NCI-H526 treated with DMSO at 0.1 percent for 48 hours (cell line): ENCODE data around the gene SLC14A1.

Experiments
- DNase-seq: peaks from one replicate; lab custom pipeline; 2025; lab: John Stamatoyannopoulos, UW

SLC14A1 gene

DNA sequence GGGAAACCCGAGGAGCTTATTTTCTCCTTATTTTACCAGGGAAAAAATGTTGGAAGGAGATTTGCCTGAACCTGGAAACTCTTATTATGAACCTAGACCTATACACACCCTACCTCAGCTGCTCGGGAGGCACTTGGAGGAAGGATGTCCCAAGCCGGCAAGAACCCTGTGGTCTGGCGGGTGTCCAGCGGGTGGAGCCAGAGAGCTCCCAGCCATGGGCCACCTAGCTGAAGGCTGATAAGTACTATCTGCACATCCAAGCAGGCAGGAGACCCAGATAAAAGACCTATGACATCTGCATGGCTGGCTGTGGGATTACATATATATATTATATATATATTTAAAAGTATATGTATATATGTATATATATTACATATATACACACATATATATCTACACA, 1.1 kb upstream of the SLC14A1 start:
- peak; percentile 33 for DNase-seq

GRCh38 chr18:45724601-45725000, 620 bp downstream of the SLC14A1 start:
- DNase-seq = no peak

GRCh38 chr18:45725336-45725735, 1.4 kb downstream of the SLC14A1 start:
- no peak for DNase-seq

- no peak for DNase-seq
These were observed 2.6 kb downstream of the SLC14A1 start for GRCh38 chr18:45726603-45727002.

DNA sequence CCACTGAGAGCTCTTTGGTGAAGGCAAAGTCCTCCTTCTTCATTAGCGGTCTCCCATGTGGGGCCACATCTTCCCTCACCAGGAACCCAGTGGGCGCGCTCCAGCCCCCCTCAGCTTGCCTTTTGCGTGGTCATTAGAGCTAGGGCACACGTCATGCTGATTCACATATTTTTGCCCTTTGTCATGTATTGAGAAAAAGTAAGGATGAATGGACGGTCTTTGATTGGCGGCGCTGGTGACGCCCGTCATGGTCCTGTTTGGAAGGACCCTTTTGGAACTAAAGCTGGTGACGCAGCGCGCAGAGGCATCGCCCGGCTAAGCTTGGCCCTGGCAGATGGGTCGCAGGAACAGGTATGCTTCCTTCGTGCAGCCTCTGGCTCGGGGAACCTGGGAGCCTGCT, 3.1 kb downstream of the SLC14A1 start:
- DNase-seq = no peak

GRCh38 chr18:45728336-45729010, 4.5 kb downstream of the SLC14A1 start:
- DNase-seq = no peak

- no peak for DNase-seq
These were observed 7.0 kb downstream of the SLC14A1 start for GRCh38 chr18:45730832-45731575.

- no peak for DNase-seq
These were observed 7.7 kb downstream of the SLC14A1 start for GRCh38 chr18:45731716-45732115.

DNA sequence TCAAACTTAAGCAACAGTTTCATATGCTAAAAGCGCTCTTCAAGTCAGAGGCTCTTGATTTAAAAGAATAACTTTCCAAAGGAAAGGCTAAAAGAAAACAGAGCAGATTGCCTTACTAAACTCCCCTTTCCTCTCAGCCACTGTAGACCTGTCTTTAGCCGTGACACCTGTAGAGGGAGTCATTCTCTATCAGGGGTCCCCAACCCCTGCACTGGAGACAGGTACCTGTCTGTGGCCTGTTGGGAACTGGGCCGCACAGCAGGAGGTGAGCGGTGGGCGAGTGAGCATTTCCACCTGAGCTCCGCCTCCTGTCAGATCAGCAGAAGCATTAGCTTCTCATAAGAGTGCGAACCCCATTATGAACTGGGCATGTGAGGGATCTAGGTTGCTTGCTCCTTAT, 9.6 kb downstream of the SLC14A1 start:
- DNase-seq = no peak

GRCh38 chr18:45734505-45734904, 10.5 kb downstream of the SLC14A1 start:
- no peak for DNase-seq

GRCh38 chr18:45734944-45735343, 11.0 kb downstream of the SLC14A1 start:
- no peak for DNase-seq

DNA sequence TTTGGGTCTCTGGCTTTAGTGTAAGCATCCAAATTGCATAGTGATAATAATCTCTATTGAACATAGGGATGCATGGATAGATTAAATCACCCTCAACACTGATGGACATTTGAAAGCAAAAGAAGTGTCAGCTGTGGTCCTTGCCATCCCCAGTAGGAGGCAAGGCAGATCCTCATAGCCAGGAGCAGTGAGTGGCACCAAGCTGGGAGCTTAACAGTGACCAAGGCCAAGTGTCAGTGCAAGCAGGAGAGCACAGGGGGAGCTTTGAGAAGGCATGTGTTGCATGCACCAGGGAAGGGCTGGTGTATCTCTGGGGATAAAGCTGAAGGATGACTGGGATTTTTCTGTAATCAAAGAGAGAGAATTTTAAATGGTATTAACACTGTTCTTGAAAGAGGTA, 14.7 kb downstream of the SLC14A1 start:
- no peak for DNase-seq

- DNase-seq = no peak
These were observed 15.3 kb downstream of the SLC14A1 start for GRCh38 chr18:45739268-45739667.

DNA sequence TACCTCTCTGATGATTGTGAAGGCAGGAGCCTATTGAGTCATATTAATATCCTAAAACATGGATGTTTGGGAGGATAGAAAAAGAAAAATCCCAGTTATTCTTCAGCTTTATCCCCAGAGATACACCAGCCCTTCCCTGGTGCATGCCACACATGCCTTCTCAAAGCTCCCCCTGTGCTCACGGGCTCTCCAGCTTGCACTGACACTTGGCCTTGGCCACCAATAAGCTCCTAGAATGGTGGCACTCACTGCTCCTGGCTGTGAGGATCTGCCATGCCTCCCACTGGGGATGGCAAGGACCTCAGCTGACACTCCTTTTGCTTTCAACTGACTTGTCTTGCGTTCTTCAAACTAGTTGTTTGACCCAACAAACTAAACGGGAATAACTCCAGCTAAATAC, 15.9 kb downstream of the SLC14A1 start:
- DNase-seq = no peak

- DNase-seq = no peak
These were observed 17.1 kb downstream of the SLC14A1 start for GRCh38 chr18:45741056-45741455.

DNA sequence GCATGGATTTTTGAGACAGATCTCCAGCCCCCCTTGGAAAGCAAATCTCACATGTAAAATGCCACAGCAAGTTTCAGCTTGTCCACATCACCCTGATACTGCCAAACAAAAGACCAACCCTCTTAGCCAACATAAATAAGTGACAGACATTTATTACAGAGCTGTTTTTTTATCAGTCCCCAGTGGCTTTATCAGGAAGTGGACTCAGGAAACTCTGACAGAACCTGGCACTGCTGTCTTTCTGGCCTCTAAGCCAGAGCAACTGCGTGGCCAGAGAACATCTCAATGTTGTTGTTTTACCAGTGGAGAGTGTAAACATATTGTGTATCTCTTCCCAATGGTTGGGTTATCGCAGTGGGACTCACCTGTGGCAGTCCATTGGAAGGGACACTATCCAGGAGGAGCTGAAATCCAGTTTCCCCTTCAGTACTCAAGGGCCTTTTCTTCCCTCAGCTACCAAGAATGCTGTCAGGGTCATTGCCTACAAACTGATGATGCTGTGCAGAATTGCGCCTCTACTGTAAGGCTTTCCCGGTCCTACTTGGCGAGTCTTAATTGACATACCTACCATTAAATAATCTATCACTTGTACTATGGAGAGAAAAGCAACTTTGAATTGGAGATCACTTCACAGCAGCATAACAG, 22.0 kb downstream of the SLC14A1 start:
- DNase-seq = no peak

DNA sequence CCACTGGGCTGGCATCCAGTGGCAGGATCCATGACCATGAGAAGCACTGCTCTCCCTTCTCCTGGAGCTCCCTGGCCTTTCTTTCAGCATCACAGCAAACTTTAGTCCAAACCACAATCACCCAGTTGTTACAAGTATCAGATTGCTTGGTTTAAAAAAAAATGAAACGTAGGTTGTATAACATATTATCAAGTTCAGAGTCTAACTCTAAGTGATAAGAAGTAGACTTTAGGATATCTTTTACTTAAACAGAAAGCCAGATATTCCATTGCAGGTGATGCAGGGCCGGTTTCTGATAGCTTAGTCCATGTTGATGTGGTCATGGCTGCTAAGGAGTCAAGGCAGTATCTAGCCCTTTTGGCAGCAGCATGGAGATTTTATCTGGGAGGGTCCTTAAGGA, 24.5 kb downstream of the SLC14A1 start:
- no peak for DNase-seq

DNA sequence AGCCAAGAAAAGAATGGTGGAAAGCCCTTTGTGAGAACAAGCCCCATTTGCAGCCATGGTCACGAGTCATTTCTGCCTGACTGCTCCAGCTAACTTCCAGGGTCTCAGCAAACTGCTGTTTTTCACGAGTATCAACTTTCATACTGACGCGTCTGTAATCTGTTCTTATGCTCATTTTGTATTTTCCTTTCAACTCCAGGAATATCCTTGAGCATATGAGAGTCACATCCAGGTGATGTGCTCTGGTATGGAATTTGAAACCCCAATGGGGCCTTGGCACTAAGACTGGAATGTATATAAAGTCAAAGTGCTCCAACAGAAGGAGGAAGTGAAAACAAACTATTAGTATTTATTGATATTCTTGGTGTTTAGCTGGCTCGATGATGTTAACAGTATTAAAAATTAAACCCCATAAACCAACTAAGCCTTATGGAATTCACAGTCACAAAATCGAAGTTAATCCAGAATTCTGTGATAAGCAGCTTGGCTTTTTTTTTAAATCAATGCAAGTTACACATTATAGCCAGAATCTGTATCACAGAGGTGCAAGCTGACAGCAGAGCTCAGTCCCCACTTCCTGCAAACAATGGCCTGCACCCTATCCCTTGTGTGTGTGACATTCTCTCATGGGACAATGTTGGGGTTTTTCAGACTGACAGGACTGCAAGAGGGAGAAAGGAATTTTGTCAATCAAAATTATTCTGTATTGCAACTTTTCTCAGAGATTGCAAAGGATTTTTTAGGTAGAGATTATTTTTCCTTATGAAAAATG, 26.1 kb downstream of the SLC14A1 start:
- no peak for DNase-seq

DNA sequence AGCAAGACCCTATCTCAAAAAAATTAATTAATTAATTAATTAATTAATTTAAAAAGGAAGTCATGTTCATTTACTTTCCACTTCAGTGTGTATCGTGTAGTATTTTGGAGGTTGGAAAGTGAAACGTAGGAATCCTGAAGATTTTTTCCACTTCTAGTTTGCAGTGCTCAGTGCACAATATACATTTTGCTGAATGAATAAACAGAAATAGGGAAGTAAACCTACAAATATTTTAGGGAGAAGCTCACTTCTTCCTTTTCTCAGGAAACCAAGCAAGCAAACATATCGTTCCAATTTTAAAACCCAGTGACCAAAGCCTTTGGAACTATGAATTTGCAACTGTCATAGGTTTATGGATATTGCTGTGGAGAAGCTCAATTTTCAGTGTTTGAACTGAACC, 27.8 kb downstream of the SLC14A1 start:
- no peak for DNase-seq

DNA sequence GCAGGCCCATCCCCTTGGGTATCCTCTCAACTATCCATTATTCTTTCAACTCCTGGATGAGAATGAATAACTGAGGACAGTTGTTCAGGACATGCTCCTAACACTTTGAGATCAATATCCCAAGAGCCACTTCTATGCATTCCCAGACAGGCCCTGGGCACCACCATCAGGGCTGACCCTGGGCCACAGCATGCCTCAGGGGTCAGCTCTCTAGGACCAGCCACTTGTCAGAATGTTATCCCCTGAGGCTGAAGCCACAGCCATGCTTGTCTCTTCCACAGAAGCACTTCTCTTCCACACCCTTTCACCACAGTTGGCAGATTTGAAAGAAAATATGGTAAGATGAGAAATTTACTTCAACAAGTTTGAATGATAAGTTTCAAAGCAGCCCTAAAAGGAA, 28.7 kb downstream of the SLC14A1 start:
- no peak for DNase-seq

GRCh38 chr18:45753286-45753685, 29.3 kb downstream of the SLC14A1 start:
- no peak for DNase-seq

GRCh38 chr18:45755934-45756333, 32.0 kb downstream of the SLC14A1 start:
- no peak for DNase-seq

DNA sequence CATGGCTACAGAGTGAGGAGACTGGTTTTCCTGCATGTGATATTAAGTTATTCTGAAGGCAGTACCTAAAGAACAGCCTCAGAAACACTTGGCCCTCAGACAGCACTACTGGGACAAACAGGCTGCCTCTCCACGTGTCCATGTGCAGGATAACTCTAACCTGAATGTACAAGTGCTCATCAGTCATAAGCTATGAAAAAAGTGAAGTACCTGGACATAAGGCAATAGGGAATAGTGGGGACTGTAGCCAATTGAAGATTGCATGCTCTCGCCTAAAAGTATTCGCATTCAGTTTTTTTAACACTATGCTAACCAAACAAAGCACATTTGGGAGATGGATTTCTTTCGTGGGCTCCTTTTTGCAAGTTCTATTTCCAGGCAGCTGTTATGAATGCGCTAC, 33.0 kb downstream of the SLC14A1 start:
- no peak for DNase-seq
